ENCODE measurements around the gene TF. TPM values are rescaled to one million over a fixed set of nuclear protein-coding genes. Genes with fewer than 3 reads are reported as not detected.

The TF gene
- total and polyA plus RNA-seq, 4 donors = 333 to 708 (median 529) TPM

DNA sequence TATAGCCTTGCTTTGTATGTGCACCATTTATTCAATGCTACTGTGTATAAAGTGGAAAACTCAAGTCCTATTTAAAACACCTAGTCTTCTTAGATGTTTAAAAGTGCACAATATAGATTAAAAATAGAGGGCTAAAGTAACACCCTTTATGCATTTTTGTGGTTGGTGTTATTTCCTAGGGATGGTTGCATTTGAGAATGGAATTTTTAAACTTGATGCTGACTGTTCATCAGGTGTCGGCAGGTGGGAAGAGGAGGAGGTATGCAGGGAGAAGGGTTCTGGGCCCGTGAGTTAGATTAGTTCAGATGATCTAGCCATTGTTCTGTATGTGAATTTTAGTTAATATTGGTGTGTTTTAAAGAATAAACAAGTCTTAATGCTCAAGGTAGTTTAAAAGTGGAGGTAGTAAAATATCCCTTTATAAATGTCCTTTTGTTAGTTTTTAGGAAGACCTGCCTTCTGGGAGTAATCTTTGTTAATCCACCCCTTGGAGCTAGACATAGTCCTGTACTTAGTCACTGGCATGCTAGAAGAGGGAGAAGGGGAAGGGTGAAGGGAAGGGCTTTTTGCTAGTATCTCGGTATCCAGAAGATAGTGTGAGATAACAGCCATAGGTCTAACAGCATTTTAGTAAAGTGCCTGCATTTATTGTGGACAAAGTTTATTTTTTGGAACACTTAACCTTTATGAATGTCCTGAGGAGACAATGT lies 51.4 kb downstream of the TF start:
- Histone ChIP-seq H3K4me1 (ENCODE audit: control insufficient read depth, insufficient read depth, low read length) (no peaks in the 10 kb centered on the region), H3K27ac (ENCODE audit: low read depth, low read length) (no peak overlapping the region), H3K4me3 (ENCODE audit: low read depth, low read length) (no peak overlapping the region), H3K36me3 (ENCODE audit: control insufficient read depth, insufficient read depth, low read length) (no peaks in the 10 kb centered on the region), H3K27me3 (ENCODE audit: control insufficient read depth, insufficient read depth, low read length) (no peaks in the 10 kb centered on the region), H3K9me3 (ENCODE audit: control insufficient read depth, insufficient read depth, low read length) (no peaks in the 10 kb centered on the region)
- no peak for DNase-seq (ENCODE audit: low read depth in 4 of 6, low spot score in 6 of 6)
- 89% methylated on average over 3 of the region's 3 CpGs for WGBS (ENCODE audit: insufficient coverage)

GRCh38 chr3:133799794-133800585 lies 53.8 kb downstream of the TF start:
- WGBS (ENCODE audit: insufficient coverage) = 52% methylated on average over 5 of the region's 7 CpGs

GRCh38 chr3:133803469-133803868 lies 57.3 kb downstream of the TF start:
- no peak overlapping the region for H3K27ac ChIP-seq (ENCODE audit: low read depth, low read length)
- no peaks in the 10 kb centered on the region for H3K9me3 ChIP-seq (ENCODE audit: control insufficient read depth, insufficient read depth, low read length)
- H3K4me1 ChIP-seq (ENCODE audit: control insufficient read depth, insufficient read depth, low read length) = peaks cover 2% of the 10 kb centered on the region
- peaks cover 1% of the 10 kb centered on the region for H3K36me3 ChIP-seq (ENCODE audit: control insufficient read depth, insufficient read depth, low read length)
- no peaks in the 10 kb centered on the region for H3K27me3 ChIP-seq (ENCODE audit: control insufficient read depth, insufficient read depth, low read length)
- no peak for DNase-seq (ENCODE audit: low read depth in 4 of 6, low spot score in 6 of 6)
- no CpG with 5 or more reads among the region's 5 CpGs for WGBS (ENCODE audit: insufficient coverage)
- H3K4me3 ChIP-seq (ENCODE audit: low read depth, low read length) = no peak overlapping the region

More at GRCh38 chr3:133799794-133800585, 53.8 kb downstream of the TF start:
- H3K27ac ChIP-seq (ENCODE audit: low read depth, low read length) = no peak overlapping the region
- H3K27me3 ChIP-seq (ENCODE audit: control insufficient read depth, insufficient read depth, low read length) = no peaks in the 10 kb centered on the region
- no peaks in the 10 kb centered on the region for H3K36me3 ChIP-seq (ENCODE audit: control insufficient read depth, insufficient read depth, low read length)
- no peaks in the 10 kb centered on the region for H3K4me1 ChIP-seq (ENCODE audit: control insufficient read depth, insufficient read depth, low read length)
- no peak for DNase-seq (ENCODE audit: low read depth in 4 of 6, low spot score in 6 of 6)
- no peak overlapping the region for H3K4me3 ChIP-seq (ENCODE audit: low read depth, low read length)
- no peaks in the 10 kb centered on the region for H3K9me3 ChIP-seq (ENCODE audit: control insufficient read depth, insufficient read depth, low read length)

DNA sequence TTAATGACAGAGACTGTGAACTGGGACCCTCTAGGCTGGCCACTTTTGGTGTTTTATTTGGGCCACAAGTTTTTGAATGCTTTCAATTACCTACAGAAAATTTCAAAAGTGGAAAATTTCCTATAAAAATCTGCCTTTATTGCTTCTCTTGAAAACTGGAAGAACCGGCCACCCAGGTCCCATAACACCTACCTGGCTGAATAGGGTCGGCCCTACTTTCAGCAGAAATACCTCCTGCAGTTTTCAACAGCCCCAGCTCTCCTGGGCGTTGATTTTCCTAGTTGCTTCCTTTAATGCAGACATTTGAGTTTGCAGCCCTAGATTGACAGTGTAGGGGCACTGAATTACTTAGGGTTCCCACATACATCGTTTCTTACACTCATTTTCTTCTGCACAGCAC lies 58.7 kb downstream of the TF start:
- H3K4me1 ChIP-seq (ENCODE audit: control insufficient read depth, insufficient read depth, low read length) = peaks cover 2% of the 10 kb centered on the region
- DNase-seq (ENCODE audit: low read depth in 4 of 6, low spot score in 6 of 6) = no peak
- H3K27me3 ChIP-seq (ENCODE audit: control insufficient read depth, insufficient read depth, low read length) = no peaks in the 10 kb centered on the region
- H3K4me3 ChIP-seq (ENCODE audit: low read depth, low read length) = peak overlapping the region; percentile 85
- H3K36me3 ChIP-seq (ENCODE audit: control insufficient read depth, insufficient read depth, low read length) = peaks cover 4% of the 10 kb centered on the region
- H3K9me3 ChIP-seq (ENCODE audit: control insufficient read depth, insufficient read depth, low read length) = no peaks in the 10 kb centered on the region
- no peak overlapping the region for H3K27ac ChIP-seq (ENCODE audit: low read depth, low read length)
- WGBS (ENCODE audit: insufficient coverage) = 68% methylated on average over 4 of the region's 4 CpGs

DNA sequence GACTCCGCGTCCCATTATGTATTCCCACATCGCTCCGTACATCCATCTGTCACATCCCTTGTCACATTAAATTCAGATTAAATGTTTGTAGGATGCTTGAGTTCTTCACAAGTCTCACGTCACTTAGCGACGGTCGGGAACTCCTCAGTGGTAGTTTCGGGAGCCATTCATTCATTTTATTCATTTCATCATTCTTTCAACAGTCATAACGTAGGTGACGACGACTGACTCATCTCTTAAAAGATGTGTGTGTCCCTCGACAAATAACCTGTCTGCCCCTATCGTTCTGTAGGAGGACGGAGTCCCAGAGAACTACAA lies 59.1 kb downstream of the TF start:
- H3K4me3 ChIP-seq (ENCODE audit: low read depth, low read length) = peak overlapping the region; percentile 85
- 0% methylated on average over 7 of the region's 15 CpGs for WGBS (ENCODE audit: insufficient coverage)
- H3K36me3 ChIP-seq (ENCODE audit: control insufficient read depth, insufficient read depth, low read length) = peaks cover 4% of the 10 kb centered on the region
- peak in 1 of 6 donors; percentile 6 for DNase-seq (ENCODE audit: low read depth in 4 of 6, low spot score in 6 of 6)
- no peak overlapping the region for H3K27ac ChIP-seq (ENCODE audit: low read depth, low read length)
- H3K4me1 ChIP-seq (ENCODE audit: control insufficient read depth, insufficient read depth, low read length) = peaks cover 2% of the 10 kb centered on the region
- H3K27me3 ChIP-seq (ENCODE audit: control insufficient read depth, insufficient read depth, low read length) = no peaks in the 10 kb centered on the region
- no peaks in the 10 kb centered on the region for H3K9me3 ChIP-seq (ENCODE audit: control insufficient read depth, insufficient read depth, low read length)

GRCh38 chr3:133805702-133806475 lies 59.7 kb downstream of the TF start, which contains the start of gene SRPRB:
TSS of gene SRPRB (plus strand) at chr3:133805815. CDS start at chr3:133805849, 34 bp downstream.
- under 1% methylated on average over 53 of the region's 53 CpGs for WGBS (ENCODE audit: insufficient coverage)
- Histone ChIP-seq H3K27ac (ENCODE audit: low read depth, low read length) (peak within 1 kb of the TSS; percentile 48), H3K4me1 (ENCODE audit: control insufficient read depth, insufficient read depth, low read length) (peaks cover 2% of the 10 kb centered on the region), H3K4me3 (ENCODE audit: low read depth, low read length) (peak within 1 kb of the TSS; percentile 85), H3K9me3 (ENCODE audit: control insufficient read depth, insufficient read depth, low read length) (no peaks in the 10 kb centered on the region), H3K36me3 (ENCODE audit: control insufficient read depth, insufficient read depth, low read length) (peaks cover 4% of the 10 kb centered on the region), H3K27me3 (ENCODE audit: control insufficient read depth, insufficient read depth, low read length) (no peaks in the 10 kb centered on the region)
- DNase-seq (ENCODE audit: low read depth in 4 of 6, low spot score in 6 of 6) = peak; percentile 84 to 99 (median 91)

DNA sequence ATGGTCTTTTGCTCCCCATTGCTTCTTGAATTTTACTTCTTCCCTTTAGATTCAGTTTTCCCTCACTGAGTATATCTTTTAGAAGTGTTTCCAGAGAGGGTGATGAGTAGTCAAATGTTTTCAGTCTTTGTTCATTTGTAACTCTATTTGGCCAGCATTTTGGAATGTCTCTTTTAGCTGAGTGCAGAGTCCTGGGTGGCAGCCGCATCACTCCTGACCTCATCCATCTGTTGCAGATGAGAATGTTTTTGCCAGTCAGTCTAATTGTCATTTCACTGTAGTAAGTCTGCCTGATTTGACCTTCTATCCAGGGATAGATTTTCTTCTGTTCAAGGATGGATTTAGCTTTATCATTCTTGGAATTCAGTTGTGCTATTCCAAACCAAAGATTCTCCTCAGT lies 66.7 kb downstream of the TF start:
- Histone ChIP-seq H3K27me3 (ENCODE audit: control insufficient read depth, insufficient read depth, low read length) (no peaks in the 10 kb centered on the region), H3K36me3 (ENCODE audit: control insufficient read depth, insufficient read depth, low read length) (peaks cover 20% of the 10 kb centered on the region)

DNA sequence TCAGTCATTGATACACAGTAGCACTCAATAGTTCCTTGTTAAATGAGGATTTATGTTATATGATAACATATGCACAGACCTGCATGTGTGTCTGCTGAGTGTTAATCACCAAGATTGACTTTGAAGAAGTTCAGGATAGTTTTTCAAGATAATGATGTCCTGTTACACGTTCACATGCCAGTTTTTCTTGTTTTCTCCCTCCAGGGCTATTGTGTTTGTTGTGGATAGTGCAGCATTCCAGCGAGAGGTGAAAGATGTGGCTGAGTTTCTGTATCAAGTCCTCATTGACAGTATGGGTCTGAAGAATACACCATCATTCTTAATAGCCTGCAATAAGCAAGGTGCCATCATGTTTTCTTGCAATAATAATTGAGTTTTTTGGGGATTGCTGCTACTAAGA lies 69.2 kb downstream of the TF start:
- Histone ChIP-seq H3K27me3 (ENCODE audit: control insufficient read depth, insufficient read depth, low read length) (no peaks in the 10 kb centered on the region), H3K36me3 (ENCODE audit: control insufficient read depth, insufficient read depth, low read length) (peaks cover 26% of the 10 kb centered on the region), H3K4me1 (ENCODE audit: control insufficient read depth, insufficient read depth, low read length) (no peaks in the 10 kb centered on the region), H3K27ac (ENCODE audit: low read depth, low read length) (no peak overlapping the region), H3K4me3 (ENCODE audit: low read depth, low read length) (no peak overlapping the region), H3K9me3 (ENCODE audit: control insufficient read depth, insufficient read depth, low read length) (no peaks in the 10 kb centered on the region)
- DNase-seq (ENCODE audit: low read depth in 4 of 6, low spot score in 6 of 6) = no peak
- WGBS (ENCODE audit: insufficient coverage) = 67% methylated on average over 1 of the region's 2 CpGs

More for the DNA sequence above, 66.7 kb downstream of the TF start:
- Histone ChIP-seq H3K4me3 (ENCODE audit: low read depth, low read length) (no peak overlapping the region), H3K9me3 (ENCODE audit: control insufficient read depth, insufficient read depth, low read length) (no peaks in the 10 kb centered on the region), H3K27ac (ENCODE audit: low read depth, low read length) (no peak overlapping the region), H3K4me1 (ENCODE audit: control insufficient read depth, insufficient read depth, low read length) (no peaks in the 10 kb centered on the region)
- DNase-seq (ENCODE audit: low read depth in 4 of 6, low spot score in 6 of 6) = no peak
- WGBS (ENCODE audit: insufficient coverage) = no CpG with 5 or more reads among the region's 1 CpG

DNA sequence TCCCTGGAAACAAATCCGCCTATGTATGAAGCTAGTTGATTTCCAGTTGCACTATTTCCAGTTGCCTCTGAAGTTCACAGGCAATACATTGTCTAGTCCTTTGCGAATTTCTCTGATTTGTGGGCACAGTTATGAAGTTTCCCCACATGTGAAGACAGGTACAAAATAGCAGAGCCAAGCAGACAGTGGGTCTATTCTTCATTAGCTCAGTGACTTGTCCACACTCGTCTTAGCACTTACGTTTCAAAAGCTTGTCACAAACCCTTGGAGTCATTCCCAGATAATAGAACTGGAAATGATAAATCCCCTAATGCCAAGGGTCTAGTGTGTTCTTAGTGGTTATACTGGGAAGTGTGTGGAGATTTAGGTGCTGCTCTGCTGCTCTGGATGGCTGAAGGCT lies 73.9 kb downstream of the TF start:
- Histone ChIP-seq H3K36me3 (ENCODE audit: control insufficient read depth, insufficient read depth, low read length) (peaks cover 36% of the 10 kb centered on the region), H3K4me3 (ENCODE audit: low read depth, low read length) (no peak overlapping the region), H3K9me3 (ENCODE audit: control insufficient read depth, insufficient read depth, low read length) (no peaks in the 10 kb centered on the region), H3K27ac (ENCODE audit: low read depth, low read length) (no peak overlapping the region), H3K4me1 (ENCODE audit: control insufficient read depth, insufficient read depth, low read length) (no peaks in the 10 kb centered on the region), H3K27me3 (ENCODE audit: control insufficient read depth, insufficient read depth, low read length) (no peaks in the 10 kb centered on the region)
- DNase-seq (ENCODE audit: low read depth in 4 of 6, low spot score in 6 of 6) = no peak
- WGBS (ENCODE audit: insufficient coverage) = 93% methylated on average over 2 of the region's 4 CpGs

All from spinal cord (tissue), 10 donors.